H1 (cell line): ENCODE measurements around the gene NPNT. TPM values are rescaled to one million over a fixed set of nuclear protein-coding genes. Genes with fewer than 3 reads are reported as not detected.

ENCODE experiments used
- CTCF ChIA-PET: fragments of 300-600 bp; sonication (Branson Sonifier 250); formaldehyde crosslinking; loops from one replicate; lab custom pipeline; 2021; ENCODE audit not compliant: partially characterized antibody; lab: Charles Lee
- POLR2A ChIA-PET: fragments of 300-600 bp; sonication (Branson Sonifier 250); formaldehyde crosslinking; loops from one replicate; lab custom pipeline; 2021; ENCODE audit warnings: inconsistent platforms; ENCODE audit not compliant: partially characterized antibody; lab: Charles Lee
- DNase-seq, 2 experiments: peaks; one replicate each; pipeline versions ENCODE4 v3.0.0 to v3.0.0-alpha.2; 2010 to 2022; ENCODE audit warnings: low spot score in 2 of 2, low read depth in 1 of 2, mixed read lengths in 1 of 2
- FAIRE-seq: peaks from 2 replicates; lab custom pipeline; 2011; peaks lifted over from hg19 to GRCh38; lab: Jason Lieb, UNC
- H2AFZ ChIP-seq: 2 replicates; pipeline ENCODE4 v1.8.1; 2012; ENCODE audit warnings: low read length, inconsistent platforms
- H2AK5ac ChIP-seq: 2 replicates; pipeline ENCODE4 v1.6.1; 2013; ENCODE audit warnings: low read depth, low read length
- H2BK120ac ChIP-seq: replicated peaks from 2 replicates; pipeline ENCODE3; 2013; ENCODE audit warnings: low read depth, low read length, inconsistent platforms
- H2BK12ac ChIP-seq: 2 replicates; pipeline ENCODE4 v1.6.1; 2013; ENCODE audit warnings: low read depth, low read length
- H2BK15ac ChIP-seq: 2 replicates; pipeline ENCODE4 v1.6.1; 2013; ENCODE audit warnings: low read length
- H2BK20ac ChIP-seq: 2 replicates; pipeline ENCODE4 v1.6.1; 2013; ENCODE audit warnings: low read length
- H2BK5ac ChIP-seq: 2 replicates; pipeline ENCODE4 v1.6.1; 2013; ENCODE audit warnings: low read depth, low read length
- H3K14ac ChIP-seq: 2 replicates; pipeline ENCODE4 v1.6.1; 2013; ENCODE audit warnings: inconsistent platforms; ENCODE audit not compliant: insufficient read length
- H3K18ac ChIP-seq: 2 replicates; pipeline ENCODE4 v1.6.1; 2013; ENCODE audit warnings: low read length; ENCODE audit errors: extremely low read depth
- H3K23ac ChIP-seq: 2 replicates; pipeline ENCODE4 v1.6.1; 2013; ENCODE audit warnings: inconsistent platforms; ENCODE audit not compliant: insufficient read length
- H3K23me2 ChIP-seq: 2 replicates; pipeline ENCODE4 v1.6.1; 2013; ENCODE audit warnings: low read depth, low read length
- H3K27ac ChIP-seq: 2 replicates; pipeline ENCODE4 v1.6.1; 2011; ENCODE audit warnings: low read depth, low read length, inconsistent platforms
- H3K27me3 ChIP-seq, 4 experiments: replicated peaks in 1 of 4; 1 replicate in 1 of 4; 2 replicates in 3 of 4; pipeline versions ENCODE4 v1.6.1 to v1.8.1; 2011 to 2013; ENCODE audit warnings: low read length in 3 of 4, mild to moderate bottlenecking in 3 of 4, inconsistent platforms in 2 of 4, mixed read lengths in 2 of 4, moderate library complexity in 1 of 4; ENCODE audit not compliant: control insufficient read depth in 3 of 4, insufficient read depth in 3 of 4; ENCODE audit errors: extremely low read depth in 1 of 4
- H3K36me3 ChIP-seq, 4 experiments: 2 replicates each; pipeline versions ENCODE4 v1.6.1 to v1.8.1; 2011 to 2013; ENCODE audit warnings: mild to moderate bottlenecking in 4 of 4, low read length in 3 of 4, moderate library complexity in 2 of 4, control low read depth in 1 of 4, inconsistent platforms in 1 of 4; ENCODE audit not compliant: insufficient read depth in 4 of 4, control insufficient read depth in 2 of 4
- H3K4ac ChIP-seq: replicated peaks from 2 replicates; pipeline ENCODE3; 2013; ENCODE audit warnings: low read length, low read depth, mixed read lengths, inconsistent platforms; ENCODE audit not compliant: insufficient read length
- H3K4me1 ChIP-seq, 4 experiments: replicated peaks in 1 of 4; 1 replicate in 1 of 4; 2 replicates in 3 of 4; pipeline versions ENCODE4 v1.6.1 to v1.8.1; 2011 to 2013; ENCODE audit warnings: low read length in 3 of 4, inconsistent platforms in 2 of 4, mixed read lengths in 1 of 4; ENCODE audit not compliant: insufficient read depth in 4 of 4, control insufficient read depth in 3 of 4
- H3K4me2 ChIP-seq, 2 experiments: 2 replicates each; pipeline versions ENCODE4 v1.6.1 to v1.8.1; 2011 to 2013; ENCODE audit warnings: low read depth in 2 of 2, low read length in 2 of 2, control low read depth in 1 of 2, inconsistent platforms in 1 of 2, mild to moderate bottlenecking in 1 of 2; ENCODE audit not compliant: insufficient read depth in 1 of 2
- H3K4me3 ChIP-seq, 4 experiments: fragments of 200-600, 300-600 bp in 1 of 4; sonication (generic), shearing (Covaris generic), sonication (Bioruptor Twin) in 1 of 4; 2 replicates each; pipeline versions ENCODE4 v1.5.1 to v1.8.1; 2011 to 2016; ENCODE audit warnings: low read length in 4 of 4, low read depth in 3 of 4, control low read depth in 2 of 4, inconsistent platforms in 2 of 4, mild to moderate bottlenecking in 2 of 4, mixed read lengths in 1 of 4, moderate library complexity in 1 of 4; ENCODE audit not compliant: insufficient read depth in 2 of 4; ENCODE audit errors: extremely low read depth in 1 of 4
- H3K56ac ChIP-seq: replicated peaks from 2 replicates; pipeline ENCODE3; 2013; ENCODE audit warnings: low read depth, mild to moderate bottlenecking, mixed read lengths, low read length, inconsistent platforms; ENCODE audit not compliant: insufficient read length
- H3K79me1 ChIP-seq: 2 replicates; pipeline ENCODE4 v1.6.1; 2013; ENCODE audit warnings: low read depth, low read length, control low read depth
- H3K79me2 ChIP-seq, 2 experiments: 2 replicates each; pipeline versions ENCODE4 v1.6.1 to v1.8.1; 2012 to 2013; ENCODE audit warnings: low read length in 2 of 2, mild to moderate bottlenecking in 2 of 2, inconsistent platforms in 1 of 2; ENCODE audit not compliant: insufficient read depth in 2 of 2, control insufficient read depth in 1 of 2
- H3K9ac ChIP-seq, 4 experiments: replicated peaks in 1 of 4; 1 replicate in 1 of 4; 2 replicates in 3 of 4; pipeline versions ENCODE4 v1.6.1 to v1.8.1; 2011 to 2013; ENCODE audit warnings: low read depth in 3 of 4, low read length in 3 of 4, control low read depth in 2 of 4, mild to moderate bottlenecking in 2 of 4, moderate library complexity in 2 of 4, inconsistent platforms in 1 of 4; ENCODE audit errors: extremely low read depth in 1 of 4
- H3K9me3 ChIP-seq, 2 experiments: 2 replicates each; pipeline versions ENCODE4 v1.6.1 to v1.8.1; 2012 to 2013; ENCODE audit warnings: mild to moderate bottlenecking in 2 of 2, moderate library complexity in 2 of 2, control low read depth in 1 of 2, inconsistent platforms in 1 of 2, low read depth in 1 of 2, low read length in 1 of 2, mixed read lengths in 1 of 2; ENCODE audit not compliant: insufficient read depth in 2 of 2
- H4K20me1 ChIP-seq, 2 experiments: replicated peaks in 1 of 2; 2 replicates each; pipeline versions ENCODE3 to v1.8.1; 2011 to 2013; ENCODE audit warnings: inconsistent platforms in 2 of 2, low read length in 2 of 2, mild to moderate bottlenecking in 1 of 2; ENCODE audit not compliant: insufficient read depth in 2 of 2, control insufficient read depth in 1 of 2
- H4K5ac ChIP-seq: 2 replicates; pipeline ENCODE4 v1.6.1; 2013; ENCODE audit warnings: low read length, low read depth, mixed read lengths, inconsistent platforms; ENCODE audit not compliant: insufficient read length
- H4K8ac ChIP-seq: 2 replicates; pipeline ENCODE4 v1.8.0; 2013; ENCODE audit warnings: mild to moderate bottlenecking, moderate library complexity, low read length, inconsistent platforms; ENCODE audit not compliant: insufficient read depth; ENCODE audit errors: extremely low read depth
- H4K91ac ChIP-seq: replicated peaks from 2 replicates; pipeline ENCODE3; 2013; ENCODE audit warnings: low read length, mixed read lengths, inconsistent platforms; ENCODE audit not compliant: insufficient read length
- EP300 ChIP-seq, 2 experiments: IDR thresholded peaks; 1 replicate in 1 of 2; 2 replicates in 1 of 2; pipeline ENCODE4 v1.6.1; 2011 to 2012; ENCODE audit warnings: low read depth in 2 of 2, low read length in 2 of 2, mild to moderate bottlenecking in 2 of 2, borderline replicate concordance in 1 of 2, inconsistent platforms in 1 of 2, moderate library complexity in 1 of 2
- NANOG ChIP-seq: IDR thresholded peaks from 2 replicates; pipeline ENCODE4 v1.6.1; 2011; ENCODE audit warnings: low read length, low read depth, mild to moderate bottlenecking, inconsistent platforms; ENCODE audit not compliant: insufficient read depth, poor library complexity, severe bottlenecking
- POU5F1 ChIP-seq: IDR thresholded peaks from 2 replicates; pipeline ENCODE4 v1.6.1; 2011; ENCODE audit warnings: low read depth, mild to moderate bottlenecking, low read length, moderate library complexity
- RBBP5 ChIP-seq: IDR thresholded peaks from 2 replicates; pipeline ENCODE4 v1.7.1; 2012; ENCODE audit warnings: low read depth, mild to moderate bottlenecking, inconsistent platforms, low read length, moderate library complexity, borderline replicate concordance
- RNF2 ChIP-seq: fragments of 200-900, 300-1000 bp; sonication (generic); IDR thresholded peaks from 2 replicates; pipeline ENCODE4 v1.7.1; 2016; ENCODE audit warnings: borderline replicate concordance, low read depth, mild to moderate bottlenecking, antibody characterized with exemption, low read length; ENCODE audit not compliant: poor library complexity, severe bottlenecking; ENCODE audit errors: missing control alignments
- WGBS, 2 experiments: shearing (Covaris generic) in 1 of 2; methylation state at CpG; one replicate each; pipeline versions ENCODE4 v1.1.6 to v1.1.7; 2013 to 2015; ENCODE audit warnings: low lambda C conversion rate in 2 of 2, mixed read lengths in 2 of 2, inconsistent platforms in 1 of 2, low coverage in 1 of 2, missing lambda C conversion rate in 1 of 2; ENCODE audit not compliant: insufficient replicate concordance in 2 of 2, insufficient coverage in 1 of 2, insufficient read length in 1 of 2; ENCODE audit errors: extremely low coverage in 1 of 2, missing lambda C conversion rate in 1 of 2; 5-methylcytosine and 5-hydroxymethylcytosine counted together
- polyA plus RNA-seq, 7 experiments: library from polyadenylated mRNA; depleted of rRNA in 3 of 7; stranded (reverse) in 5 of 7; unstranded in 2 of 7; fragments of >200 nt in 5 of 7; fragments of 200-250 nt in 2 of 7; gene quantifications; 1 replicate in 5 of 7; 2 replicates in 1 of 7; 4 replicates in 1 of 7; pipeline versions ENCODE4 v1.2.1 to v1.2.3, GENCODE V29; 2011 to 2013; ENCODE audit warnings: missing spikeins in 2 of 7, mixed read lengths in 2 of 7
- total RNA-seq: library from RNA; stranded (reverse); fragmentation: NEBNext Ultra II Directional; extraction: Animal tissue kit (Norgen Biotek cat#: 25700); gene quantifications from 2 replicates; pipeline ENCODE4 v1.2.1, GENCODE V29; 2021

The NPNT gene
- total and polyA plus RNA-seq, 2 of the 8 experiments (the other 6 are each of a cell fraction or from before 2014, with no cell fraction given), result 0.24 to 0.97 TPM

- no peak overlapping the region for H2BK20ac ChIP-seq
- H2BK12ac ChIP-seq, result no peak overlapping the region
- no peak overlapping the region for H3K9ac ChIP-seq
- no peak overlapping the region for H4K8ac ChIP-seq
- H3K23ac ChIP-seq, result no peak overlapping the region
- peaks cover 0 to 5% (median 1%) of the 10 kb centered on the region in 4 experiments; a peak in 2 of 8 replicates for H3K36me3 ChIP-seq
- CTCF ChIA-PET, result no interaction called here
- H2AK5ac ChIP-seq, result no peak overlapping the region
- H2BK5ac ChIP-seq, result no peak overlapping the region
- DNase-seq (no peak), FAIRE-seq (no peak)
- peaks cover 18 to 27% of the 10 kb centered on the region in 2 experiments for H3K9me3 ChIP-seq
- H2AFZ ChIP-seq, result no peak overlapping the region
- no peak overlapping the region for H3K4ac ChIP-seq
- H3K18ac ChIP-seq, result no peak overlapping the region
- no peaks in the 10 kb centered on the region for H3K4me1 ChIP-seq
- H3K56ac ChIP-seq, result no peak overlapping the region
- no peak overlapping the region for H4K91ac ChIP-seq
- no peaks in the 10 kb centered on the region; the same call in 1 of the 2 replicates for H3K23me2 ChIP-seq
- no peak overlapping the region for H2BK120ac ChIP-seq
- H3K79me1 ChIP-seq, result no peaks in the 10 kb centered on the region
- no peak overlapping the region for H3K4me3 ChIP-seq
- no peak overlapping the region for H2BK15ac ChIP-seq
- H3K79me2 ChIP-seq, result no peaks in the 10 kb centered on the region
- no peak overlapping the region for H3K4me2 ChIP-seq
- no peak overlapping the region for H3K14ac ChIP-seq
- POLR2A ChIA-PET, result no interaction called here
- H4K20me1 ChIP-seq, result no peaks in the 10 kb centered on the region
- no peak for TF ChIP-seq RNF2
- TF ChIP-seq NANOG, result no peak
- TF ChIP-seq RBBP5, result no peak
- TF ChIP-seq POU5F1, result no peak
- TF ChIP-seq EP300 (IDR thresholded peaks at IDR 0.05; ENCODE audit: borderline replicate concordance in 1 of 2, low read depth in 2 of 2, low read length in 2 of 2), result no peak
- H3K27me3 ChIP-seq, result no peaks in the 10 kb centered on the region
- no peak overlapping the region for H4K5ac ChIP-seq
- WGBS, 2 experiments, result 83% methylated on average over 1 of the region's 1 CpG; no CpG with 5 or more reads in 1 of the 2 experiments
- no peak overlapping the region for H3K27ac ChIP-seq
Measured at GRCh38 chr4:105859233-105859632, 36.0 kb upstream of the NPNT start.
